Gastroesophageal sphincter (tissue), 3 donors: ENCODE results near the gene GTPBP1.

Experiments used
- EP300 ChIP-seq: sonication (generic); formaldehyde crosslinking; IDR thresholded peaks from one replicate; pipeline ENCODE4 v1.6.1; 2017; ENCODE audit warnings: antibody characterized with exemption, mild to moderate bottlenecking
- POLR2A ChIP-seq, 2 donors: fragments of 450-650 bp; IDR thresholded peaks; one replicate each; pipeline ENCODE4 v1.6.1; 2017; ENCODE audit warnings: antibody characterized with exemption in 2 of 2, mild to moderate bottlenecking in 2 of 2, moderate library complexity in 1 of 2
- TF ChIP-seq, protein P1 (sequence below), 4 experiments: fragments of 200-600 bp in 2 of 4; fragments of 450-650 bp in 2 of 4; sonication (generic) in 1 of 4; IDR thresholded peaks; one replicate each; pipeline ENCODE4 v1.5.1; 2017 to 2019; ENCODE audit warnings: antibody characterized with exemption in 4 of 4, mild to moderate bottlenecking in 2 of 4, moderate library complexity in 2 of 4

- TF ChIP-seq, protein P1, sequence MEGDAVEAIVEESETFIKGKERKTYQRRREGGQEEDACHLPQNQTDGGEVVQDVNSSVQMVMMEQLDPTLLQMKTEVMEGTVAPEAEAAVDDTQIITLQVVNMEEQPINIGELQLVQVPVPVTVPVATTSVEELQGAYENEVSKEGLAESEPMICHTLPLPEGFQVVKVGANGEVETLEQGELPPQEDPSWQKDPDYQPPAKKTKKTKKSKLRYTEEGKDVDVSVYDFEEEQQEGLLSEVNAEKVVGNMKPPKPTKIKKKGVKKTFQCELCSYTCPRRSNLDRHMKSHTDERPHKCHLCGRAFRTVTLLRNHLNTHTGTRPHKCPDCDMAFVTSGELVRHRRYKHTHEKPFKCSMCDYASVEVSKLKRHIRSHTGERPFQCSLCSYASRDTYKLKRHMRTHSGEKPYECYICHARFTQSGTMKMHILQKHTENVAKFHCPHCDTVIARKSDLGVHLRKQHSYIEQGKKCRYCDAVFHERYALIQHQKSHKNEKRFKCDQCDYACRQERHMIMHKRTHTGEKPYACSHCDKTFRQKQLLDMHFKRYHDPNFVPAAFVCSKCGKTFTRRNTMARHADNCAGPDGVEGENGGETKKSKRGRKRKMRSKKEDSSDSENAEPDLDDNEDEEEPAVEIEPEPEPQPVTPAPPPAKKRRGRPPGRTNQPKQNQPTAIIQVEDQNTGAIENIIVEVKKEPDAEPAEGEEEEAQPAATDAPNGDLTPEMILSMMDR (IDR thresholded peaks at IDR 0.05), result no peak
- TF ChIP-seq POLR2A (IDR thresholded peaks at IDR 0.05) (no peak), EP300 (no peak)
Observed at GRCh38 chr22:38685761-38686160, 20.0 kb upstream of the GTPBP1 start.
